Astrocyte of the spinal cord (primary cell): Measurements from ENCODE around the gene SLC35G3.
"Not testable (repeated sequence)": the region's sequence is repeated elsewhere in the genome, so short reads cannot be mapped to it uniquely, and the experiment has no call there.

Source experiments
- DNase-seq: peaks from one replicate; pipeline ENCODE4 v3.0.0; 2011; ENCODE audit warnings: low read depth, low spot score
- H3K4me3 ChIP-seq: 2 replicates; pipeline ENCODE4 v1.5.1; 2011; ENCODE audit warnings: low read depth, mild to moderate bottlenecking, low read length, moderate library complexity
- in situ Hi-C: cut with HindIII; loops from 2 replicates; pipeline ENCODE4 v1.10.0; 2017; ENCODE audit warnings: low sequenced_read_pairs
- TF ChIP-seq, protein P1 (sequence below): IDR thresholded peaks from 2 replicates; pipeline ENCODE4 v1.5.1; 2012; ENCODE audit warnings: low read depth, mild to moderate bottlenecking, low read length, inconsistent platforms

The SLC35G3 gene

DNA sequence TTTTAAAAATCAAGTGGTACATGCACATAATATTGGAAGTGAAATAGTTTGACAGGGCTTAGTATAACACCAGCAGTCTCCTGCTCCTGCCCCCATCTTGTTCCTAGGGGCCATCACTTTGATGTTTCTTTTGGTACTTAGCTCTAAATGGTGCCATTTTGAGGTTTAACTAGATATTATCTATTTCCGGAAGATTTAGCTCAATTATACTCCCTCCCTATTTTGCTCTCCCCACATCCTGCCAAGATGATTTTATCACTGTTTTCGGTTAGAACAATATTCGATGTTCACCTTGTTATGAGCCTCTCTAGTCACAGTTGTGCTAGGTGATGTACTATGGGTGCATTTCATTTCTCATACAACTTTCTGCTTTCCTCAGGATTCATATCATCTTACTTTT, 20.0 kb upstream of the SLC35G3 start:
- DNase-seq = no peak
- in situ Hi-C loops = no loop called here
- TF ChIP-seq, protein P1, sequence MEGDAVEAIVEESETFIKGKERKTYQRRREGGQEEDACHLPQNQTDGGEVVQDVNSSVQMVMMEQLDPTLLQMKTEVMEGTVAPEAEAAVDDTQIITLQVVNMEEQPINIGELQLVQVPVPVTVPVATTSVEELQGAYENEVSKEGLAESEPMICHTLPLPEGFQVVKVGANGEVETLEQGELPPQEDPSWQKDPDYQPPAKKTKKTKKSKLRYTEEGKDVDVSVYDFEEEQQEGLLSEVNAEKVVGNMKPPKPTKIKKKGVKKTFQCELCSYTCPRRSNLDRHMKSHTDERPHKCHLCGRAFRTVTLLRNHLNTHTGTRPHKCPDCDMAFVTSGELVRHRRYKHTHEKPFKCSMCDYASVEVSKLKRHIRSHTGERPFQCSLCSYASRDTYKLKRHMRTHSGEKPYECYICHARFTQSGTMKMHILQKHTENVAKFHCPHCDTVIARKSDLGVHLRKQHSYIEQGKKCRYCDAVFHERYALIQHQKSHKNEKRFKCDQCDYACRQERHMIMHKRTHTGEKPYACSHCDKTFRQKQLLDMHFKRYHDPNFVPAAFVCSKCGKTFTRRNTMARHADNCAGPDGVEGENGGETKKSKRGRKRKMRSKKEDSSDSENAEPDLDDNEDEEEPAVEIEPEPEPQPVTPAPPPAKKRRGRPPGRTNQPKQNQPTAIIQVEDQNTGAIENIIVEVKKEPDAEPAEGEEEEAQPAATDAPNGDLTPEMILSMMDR = no peak
- H3K4me3 ChIP-seq = no peak overlapping the region

DNA sequence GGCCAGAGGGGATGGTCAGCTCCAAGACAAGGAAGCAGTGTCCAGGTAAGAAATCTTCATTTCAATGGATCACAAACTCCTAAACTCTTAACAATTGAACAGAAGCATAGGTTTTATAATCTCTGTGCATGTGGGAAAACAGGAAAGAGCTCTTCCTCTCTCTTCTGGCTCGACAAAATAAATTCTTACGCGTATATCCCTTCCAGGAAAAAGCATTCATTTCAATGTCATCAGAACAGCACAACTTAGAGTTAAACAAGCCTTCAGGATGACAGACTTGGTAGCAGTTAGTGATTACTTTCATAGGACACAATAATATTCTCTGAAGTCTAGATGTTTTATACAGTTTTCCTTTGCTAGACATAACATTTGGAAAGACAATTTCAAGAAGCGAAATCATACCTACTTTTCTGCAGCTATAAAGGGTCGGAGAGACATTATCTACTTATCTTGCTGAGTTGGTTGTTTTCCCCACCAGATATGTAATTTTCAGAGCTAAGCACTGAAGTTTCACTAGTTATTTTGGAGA, 19.3 kb upstream of the SLC35G3 start:
- no peak for DNase-seq
- no peak overlapping the region for H3K4me3 ChIP-seq
- TF ChIP-seq, protein P1 = no peak
- in situ Hi-C loops = no loop called here

DNA sequence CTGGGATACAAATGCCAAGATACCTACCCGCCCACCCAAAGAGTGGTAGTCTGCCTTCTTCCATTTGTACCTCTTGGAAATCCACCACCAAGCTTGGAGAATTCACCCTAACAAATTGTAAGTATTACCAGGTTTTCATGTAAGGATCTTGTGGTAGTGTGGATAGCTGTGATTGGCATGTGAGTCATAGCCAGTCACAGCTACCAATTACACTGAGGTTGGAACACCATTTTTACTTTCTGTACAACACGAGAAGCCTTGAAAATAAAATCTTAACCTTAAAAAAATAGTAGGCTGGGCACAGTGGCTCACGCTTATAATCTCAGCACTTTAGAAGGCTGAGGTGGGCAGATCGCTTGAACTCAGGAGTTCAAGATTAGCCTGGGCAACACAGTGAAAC, 18.5 kb upstream of the SLC35G3 start:
- DNase-seq = no peak
- in situ Hi-C loops = no loop called here
- H3K4me3 ChIP-seq = no peak overlapping the region
- TF ChIP-seq, protein P1 = no peak

DNA sequence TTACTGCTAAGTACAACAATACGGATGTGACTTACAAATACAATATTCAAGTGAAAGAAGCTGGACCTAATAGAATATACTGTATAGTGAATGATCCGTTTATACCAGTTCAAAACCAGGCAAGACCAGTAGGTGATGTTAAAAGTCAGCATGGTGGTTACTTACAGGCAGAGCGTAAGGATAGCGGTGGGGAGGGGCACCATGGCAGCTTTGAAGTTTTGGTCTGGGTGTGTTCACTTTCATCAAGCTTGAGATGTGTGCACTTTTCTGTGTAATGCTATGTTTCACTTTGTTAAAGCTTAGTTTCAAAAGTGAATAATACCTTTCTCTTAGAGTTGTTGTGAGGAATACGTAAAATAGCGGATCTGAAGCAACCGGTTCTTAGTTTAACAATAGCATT, 16.5 kb upstream of the SLC35G3 start:
- in situ Hi-C loops = no loop called here
- no peak for DNase-seq
- TF ChIP-seq, protein P1 = no peak
- no peak overlapping the region for H3K4me3 ChIP-seq

DNA sequence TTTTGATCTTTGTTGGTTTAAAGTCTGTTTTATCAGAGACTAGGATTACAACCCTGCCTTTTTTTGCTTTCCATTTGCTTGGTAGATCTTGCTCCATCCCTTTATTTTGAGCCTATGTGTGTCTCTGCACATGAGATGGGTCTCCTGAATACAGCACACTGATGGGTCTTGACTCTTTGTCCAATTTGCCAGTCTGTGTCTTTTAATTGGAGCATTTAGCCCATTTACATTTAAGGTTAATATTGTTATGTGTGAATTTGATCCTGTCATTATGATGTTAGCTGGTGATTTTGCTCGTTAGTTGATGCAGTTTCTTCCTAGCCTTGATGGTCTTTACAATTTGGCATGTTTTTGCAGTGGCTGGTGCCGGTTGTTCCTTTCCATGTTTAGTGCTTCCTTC, 8.4 kb upstream of the SLC35G3 start:
- in situ Hi-C loops, DNase-seq, H3K4me3 ChIP-seq: not testable (repeated sequence)

DNA sequence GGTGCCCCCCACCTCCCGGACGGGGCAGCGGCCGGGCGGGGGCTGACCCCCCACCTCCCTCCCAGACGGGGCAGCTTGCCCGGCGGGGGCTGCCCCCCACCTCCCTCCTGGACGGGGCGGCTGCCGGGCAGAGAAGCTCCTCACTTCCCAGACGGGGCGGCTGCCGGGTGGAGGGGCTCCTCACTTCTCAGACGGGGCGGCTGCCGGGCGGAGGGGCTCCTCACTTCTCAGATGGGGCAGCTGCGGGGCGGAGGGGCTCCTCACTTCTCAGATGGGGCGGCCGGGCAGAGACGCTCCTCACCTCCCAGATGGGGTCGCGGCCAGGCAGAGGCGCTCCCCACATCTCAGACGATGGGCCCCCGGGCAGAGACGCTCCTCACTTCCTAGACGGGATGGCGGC, 869 bp upstream of the SLC35G3 start:
- in situ Hi-C loops, DNase-seq, H3K4me3 ChIP-seq: not testable (repeated sequence)

DNA sequence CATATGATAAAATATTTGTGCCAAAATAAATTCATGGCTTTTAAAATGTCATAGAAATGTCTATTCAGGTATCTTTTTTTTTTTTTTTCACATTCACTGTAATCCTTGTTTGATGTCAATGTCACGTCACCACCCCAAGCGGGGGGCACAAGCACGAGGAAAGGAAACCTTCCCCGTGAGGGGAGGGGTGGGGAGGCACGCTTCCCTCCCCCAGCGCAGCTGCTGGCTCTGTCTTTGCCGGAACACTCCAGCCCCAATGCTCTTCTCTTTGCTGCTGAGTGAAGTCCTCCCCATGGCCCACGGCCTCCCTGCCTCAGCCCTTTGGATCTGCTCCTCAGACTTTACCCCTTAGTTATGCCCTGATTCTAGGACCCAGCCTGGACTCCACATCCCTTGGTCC, 1.5 kb downstream of the SLC35G3 start:
- TF ChIP-seq, protein P1 = no peak

DNA sequence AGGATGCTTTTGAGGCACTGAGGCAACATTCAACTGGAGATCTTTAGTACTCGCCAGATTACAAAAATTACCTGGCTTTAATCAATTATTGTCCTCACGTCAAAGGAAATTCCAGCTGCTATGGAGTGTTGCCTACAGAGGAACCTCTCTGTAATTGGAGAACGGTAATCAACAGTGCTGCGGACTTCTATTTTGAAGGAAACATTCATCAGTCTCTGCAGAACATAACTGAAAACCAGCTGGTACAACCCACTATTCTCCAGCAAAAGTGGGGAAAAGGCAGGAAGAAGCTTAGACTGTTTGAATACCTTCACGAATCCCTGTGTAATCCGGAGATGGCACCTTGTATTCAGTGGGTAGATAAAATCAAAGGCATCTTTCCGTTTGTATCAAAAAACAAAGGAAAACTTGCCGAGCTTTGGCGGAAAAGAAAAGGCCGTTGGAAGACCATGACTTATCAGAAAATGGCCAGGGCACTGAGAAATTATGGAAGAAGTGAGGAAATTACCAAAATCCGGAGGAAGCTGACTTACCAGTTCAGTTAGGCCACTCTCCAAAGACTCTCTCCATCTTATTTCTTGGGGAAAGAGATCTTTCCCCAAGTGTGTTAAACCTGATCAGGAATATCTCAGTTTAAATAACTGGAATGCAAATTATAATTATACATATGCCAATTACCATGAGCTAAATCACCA, 3.0 kb downstream of the SLC35G3 start:
- in situ Hi-C loops = no loop called here
- H3K4me3 ChIP-seq = no peak overlapping the region
- TF ChIP-seq, protein P1 = no peak
- DNase-seq = no peak

More for the DNA sequence above, 1.5 kb downstream of the SLC35G3 start:
- DNase-seq = no peak
- in situ Hi-C loops = no loop called here
- no peak overlapping the region for H3K4me3 ChIP-seq
